ENCODE data around the gene TANK. TPM values are rescaled to one million over a fixed set of nuclear protein-coding genes. Genes with fewer than 3 reads are reported as not detected.

Gene TANK
- total and polyA plus RNA-seq, 2 of the 8 experiments (the other 6 are each of a cell fraction or from before 2014, with no cell fraction given) = 7.0 to 26.1 TPM

DNA sequence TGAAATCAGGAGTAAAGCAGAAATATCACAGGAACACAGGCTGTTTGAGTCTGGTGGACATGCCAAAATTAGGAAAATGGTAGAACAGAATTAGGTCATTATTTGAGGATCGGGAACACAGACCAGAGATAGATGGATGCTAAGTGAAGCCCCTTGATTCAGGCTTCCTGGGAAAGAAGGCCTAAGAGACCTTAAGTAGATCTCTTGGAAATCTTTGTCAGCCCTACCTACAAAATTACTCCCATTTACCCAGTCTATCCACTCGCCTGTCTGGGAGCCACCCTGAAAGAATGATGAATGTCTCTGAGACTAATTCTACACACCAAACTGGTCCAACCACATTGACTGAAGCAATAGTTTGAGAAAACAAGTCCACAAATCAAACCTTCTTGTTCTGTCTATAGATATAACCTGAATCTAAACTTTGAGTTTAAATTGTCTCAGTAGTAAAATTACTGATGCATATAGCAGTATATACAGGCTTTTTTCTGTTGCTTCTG is 36.6 kb upstream of the TANK start (continued):
- TF ChIP-seq EZH2 (IDR thresholded peaks at IDR 0.05; ENCODE audit: low read depth, low read length, severe bottlenecking) (no peak), TBP (IDR thresholded peaks at IDR 0.05; ENCODE audit: low read depth, low read length) (no peak)

Data from H1 (cell line).